ENCODE results near the gene ZSCAN22. TPM values are rescaled to one million over a fixed set of nuclear protein-coding genes. Genes with fewer than 3 reads are reported as not detected.

Gene ZSCAN22
- polyA plus RNA-seq, 1 experiment, result 2.6 TPM

DNA sequence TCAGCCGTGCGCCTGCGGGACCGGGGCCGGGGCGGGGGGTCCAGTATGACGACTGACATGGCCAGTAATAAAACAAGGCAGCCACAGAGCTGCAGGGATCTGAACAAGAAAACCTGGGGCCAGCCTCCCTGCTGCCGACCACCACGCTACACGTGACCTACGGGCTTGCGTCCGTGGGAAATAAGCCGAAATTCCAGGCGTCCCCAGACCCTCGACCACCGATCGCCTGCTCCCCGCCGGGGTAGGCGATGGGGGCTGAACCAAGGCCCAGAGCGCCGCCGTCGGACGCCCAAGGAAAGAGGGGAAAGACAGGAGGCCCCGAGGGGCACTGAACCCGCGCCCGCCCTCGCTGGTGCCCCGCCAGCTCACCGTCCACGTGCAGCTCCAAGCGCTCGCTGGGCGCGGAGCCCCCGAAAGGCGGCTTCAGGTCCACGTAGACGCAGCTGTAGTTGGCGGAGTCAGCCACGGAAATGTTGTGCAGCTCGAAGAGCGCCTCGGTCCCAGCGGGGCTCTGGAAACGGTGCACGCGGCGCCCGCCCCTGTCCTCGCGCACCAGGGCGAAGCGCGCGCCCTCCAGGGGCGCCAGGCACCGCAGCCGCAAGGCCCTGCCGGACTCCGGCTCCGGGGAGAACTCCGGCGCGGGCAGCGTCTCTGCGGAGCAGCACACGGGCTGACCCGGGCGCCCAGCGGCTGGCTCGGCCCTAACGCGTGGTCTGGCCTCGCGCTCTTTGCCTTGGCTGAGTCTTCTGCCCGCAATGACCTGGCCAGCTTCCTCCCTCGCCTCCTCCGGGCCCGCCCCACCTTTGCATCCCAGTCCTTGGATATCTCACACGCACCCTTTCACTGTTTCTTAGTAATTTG lies 23.4 kb downstream of the ZSCAN22 start:
- H3K4me3 ChIP-seq (ENCODE audit: low read depth, low read length), result no peak overlapping the region
- ChIA-PET POLR2A (no interaction called here), CTCF (no interaction called here)
- peaks cover 22% of the 10 kb centered on the region; the same call in 1 of the 2 replicates for H3K9me3 ChIP-seq (ENCODE audit: control insufficient read depth, insufficient read depth, low read length)
- no peak overlapping the region for H3K27ac ChIP-seq (ENCODE audit: low read depth, low read length)
- TF ChIP-seq, protein P1, sequence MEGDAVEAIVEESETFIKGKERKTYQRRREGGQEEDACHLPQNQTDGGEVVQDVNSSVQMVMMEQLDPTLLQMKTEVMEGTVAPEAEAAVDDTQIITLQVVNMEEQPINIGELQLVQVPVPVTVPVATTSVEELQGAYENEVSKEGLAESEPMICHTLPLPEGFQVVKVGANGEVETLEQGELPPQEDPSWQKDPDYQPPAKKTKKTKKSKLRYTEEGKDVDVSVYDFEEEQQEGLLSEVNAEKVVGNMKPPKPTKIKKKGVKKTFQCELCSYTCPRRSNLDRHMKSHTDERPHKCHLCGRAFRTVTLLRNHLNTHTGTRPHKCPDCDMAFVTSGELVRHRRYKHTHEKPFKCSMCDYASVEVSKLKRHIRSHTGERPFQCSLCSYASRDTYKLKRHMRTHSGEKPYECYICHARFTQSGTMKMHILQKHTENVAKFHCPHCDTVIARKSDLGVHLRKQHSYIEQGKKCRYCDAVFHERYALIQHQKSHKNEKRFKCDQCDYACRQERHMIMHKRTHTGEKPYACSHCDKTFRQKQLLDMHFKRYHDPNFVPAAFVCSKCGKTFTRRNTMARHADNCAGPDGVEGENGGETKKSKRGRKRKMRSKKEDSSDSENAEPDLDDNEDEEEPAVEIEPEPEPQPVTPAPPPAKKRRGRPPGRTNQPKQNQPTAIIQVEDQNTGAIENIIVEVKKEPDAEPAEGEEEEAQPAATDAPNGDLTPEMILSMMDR (IDR thresholded peaks at IDR 0.05; ENCODE audit: low read depth, low read length), result no peak
- peaks cover 2% of the 10 kb centered on the region for H3K27me3 ChIP-seq (ENCODE audit: control insufficient read depth, insufficient read depth, low read length)
- no peak for DNase-seq (ENCODE audit: low read depth, low spot score)

DNA sequence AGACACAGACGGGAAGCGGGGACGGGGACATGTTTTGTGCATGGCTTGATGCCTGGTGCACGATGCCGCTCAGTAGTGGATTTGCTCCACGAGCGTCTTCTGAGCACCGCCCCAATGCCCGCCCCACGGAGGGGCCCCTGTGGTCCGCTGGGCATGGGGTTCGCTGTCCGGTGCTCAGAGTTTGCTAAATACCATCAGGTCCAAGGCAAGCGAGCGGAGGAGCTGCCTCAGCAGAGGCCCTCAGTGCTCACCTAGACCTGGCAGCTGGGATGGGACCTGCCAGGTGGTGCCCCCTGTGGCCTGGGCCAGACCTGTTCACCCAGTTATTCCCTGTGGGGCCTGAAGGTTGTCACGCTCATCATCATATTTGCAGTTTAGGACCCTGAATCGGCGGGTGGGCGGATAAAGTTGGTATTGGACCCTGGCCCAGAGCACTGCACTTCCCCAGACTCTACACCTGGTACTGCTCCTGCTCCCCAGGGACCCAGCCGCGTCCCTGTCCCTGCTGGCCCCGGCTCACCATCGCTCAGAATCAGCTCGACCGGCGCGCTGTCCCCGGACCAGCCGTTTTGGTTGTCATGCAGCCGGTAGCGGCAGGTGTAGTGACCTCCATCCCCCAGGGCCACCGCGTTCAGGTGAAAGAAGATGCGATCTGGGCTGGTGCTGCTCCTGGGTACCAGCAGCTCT lies 24.2 kb downstream of the ZSCAN22 start:
- TF ChIP-seq, protein P1 (IDR thresholded peaks at IDR 0.05; ENCODE audit: low read depth, low read length), result no peak
- CTCF ChIA-PET, result no interaction called here
- Histone ChIP-seq H3K9me3 (ENCODE audit: control insufficient read depth, insufficient read depth, low read length) (peaks cover 26% of the 10 kb centered on the region; the same call in 1 of the 2 replicates), H3K27ac (ENCODE audit: low read depth, low read length) (no peak overlapping the region), H3K4me3 (ENCODE audit: low read depth, low read length) (no peak overlapping the region), H3K27me3 (ENCODE audit: control insufficient read depth, insufficient read depth, low read length) (peaks cover 8% of the 10 kb centered on the region)
- POLR2A ChIA-PET, result no interaction called here
- DNase-seq (ENCODE audit: low read depth, low spot score), result no peak

DNA sequence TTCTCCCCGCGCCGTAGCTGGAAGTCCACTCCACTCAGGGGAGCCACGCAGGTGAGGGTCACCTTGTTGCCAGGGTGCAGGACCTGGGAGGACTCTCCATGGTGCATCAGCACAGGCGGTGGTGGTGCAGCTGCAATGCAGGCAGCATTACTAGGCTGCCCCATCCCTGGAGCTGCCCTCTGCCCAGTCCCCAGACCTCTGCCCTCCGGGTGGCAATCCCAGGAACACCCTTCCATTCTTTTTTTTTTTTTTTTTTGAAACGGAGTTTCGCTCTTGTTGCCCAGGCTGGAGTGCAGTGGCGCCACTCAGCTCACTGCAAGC lies 24.7 kb downstream of the ZSCAN22 start:
- POLR2A ChIA-PET, result no interaction called here

DNA sequence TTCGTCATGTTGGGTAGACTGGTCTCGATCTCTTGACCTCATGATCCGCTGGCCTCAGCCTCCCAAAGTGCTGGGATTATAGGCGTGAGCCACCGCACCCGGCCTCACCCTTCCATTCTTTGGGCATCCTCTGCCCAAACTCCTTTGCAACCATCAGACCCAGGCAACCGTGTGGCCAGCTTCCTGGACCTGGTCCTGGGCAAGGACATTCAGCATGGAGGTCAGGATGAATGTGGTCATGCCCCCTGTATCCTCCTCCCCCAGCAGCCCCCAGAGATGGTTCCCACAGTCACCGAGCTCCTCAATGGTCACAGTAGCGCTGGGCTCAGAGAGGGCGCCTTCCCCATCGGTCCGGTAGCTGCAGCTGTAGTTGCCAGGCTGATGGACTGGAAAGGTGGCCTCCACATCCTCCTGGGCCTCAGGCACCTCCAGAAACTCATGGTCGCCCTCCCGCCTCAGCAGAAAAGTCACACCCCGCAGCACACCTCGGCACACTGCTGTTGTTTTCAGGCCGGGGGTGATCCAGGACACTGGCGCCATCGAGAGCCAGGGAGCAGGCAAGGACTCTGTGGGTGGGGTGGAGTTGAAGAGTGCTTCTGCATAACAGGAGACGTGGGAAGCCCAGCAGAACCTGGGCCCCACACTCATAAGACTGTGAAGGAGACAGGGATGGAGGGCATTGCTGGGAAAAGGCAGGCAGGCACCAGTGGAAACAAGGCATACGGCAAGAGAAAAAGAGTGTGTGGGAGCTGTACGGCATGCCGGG lies 25.4 kb downstream of the ZSCAN22 start:
- CTCF ChIA-PET, result no interaction called here
- Histone ChIP-seq H3K27me3 (ENCODE audit: control insufficient read depth, insufficient read depth, low read length) (peaks cover 17% of the 10 kb centered on the region), H3K4me3 (ENCODE audit: low read depth, low read length) (no peak overlapping the region), H3K27ac (ENCODE audit: low read depth, low read length) (no peak overlapping the region), H3K9me3 (ENCODE audit: control insufficient read depth, insufficient read depth, low read length) (peaks cover 34% of the 10 kb centered on the region; the same call in 1 of the 2 replicates)
- TF ChIP-seq, protein P1 (IDR thresholded peaks at IDR 0.05; ENCODE audit: low read depth, low read length), result no peak
- POLR2A ChIA-PET, result no interaction called here
- DNase-seq (ENCODE audit: low read depth, low spot score), result no peak

More for the DNA sequence above, 24.7 kb downstream of the ZSCAN22 start:
- TF ChIP-seq, protein P1 (IDR thresholded peaks at IDR 0.05; ENCODE audit: low read depth, low read length), result no peak
- no peak overlapping the region for H3K4me3 ChIP-seq (ENCODE audit: low read depth, low read length)
- H3K9me3 ChIP-seq (ENCODE audit: control insufficient read depth, insufficient read depth, low read length), result peaks cover 31% of the 10 kb centered on the region; the same call in 1 of the 2 replicates
- H3K27me3 ChIP-seq (ENCODE audit: control insufficient read depth, insufficient read depth, low read length), result peaks cover 12% of the 10 kb centered on the region
- no peak for DNase-seq (ENCODE audit: low read depth, low spot score)
- H3K27ac ChIP-seq (ENCODE audit: low read depth, low read length), result no peak overlapping the region
- CTCF ChIA-PET, result no interaction called here
